CD4-positive, alpha-beta T cell treated with Interleukin-1 beta for 1 hour (primary cell): ENCODE measurements around the gene MIER3.

ENCODE experiments used
- DNase-seq, 2 donors: peaks; one replicate each; pipeline ENCODE4 v3.0.0-alpha.2; 2020 to 2022

Gene MIER3

GRCh38 chr5:56958595-56958994, 6.7 kb upstream of the MIER3 start:
- DNase-seq = no peak

GRCh38 chr5:56954262-56954661, 2.3 kb upstream of the MIER3 start:
- DNase-seq = no peak

- DNase-seq = peak; percentile 4 to 27
Measured at GRCh38 chr5:56951126-56951945, 587 bp downstream of the MIER3 start.

- peak; percentile 42 to 44 for DNase-seq
Measured at GRCh38 chr5:56950626-56951125, 1.2 kb downstream of the MIER3 start.

- no peak for DNase-seq
Measured at GRCh38 chr5:56947052-56947451, 4.9 kb downstream of the MIER3 start.

- no peak for DNase-seq
Measured at GRCh38 chr5:56941981-56942380, 9.9 kb downstream of the MIER3 start.

- DNase-seq = no peak
Measured at GRCh38 chr5:56938858-56939257, 13.1 kb downstream of the MIER3 start.

- no peak for DNase-seq
Measured at GRCh38 chr5:56934325-56934724, 17.6 kb downstream of the MIER3 start.

GRCh38 chr5:56922922-56923321, 29.0 kb downstream of the MIER3 start:
- no peak for DNase-seq

- DNase-seq = no peak
Measured at GRCh38 chr5:56919942-56920662, 31.8 kb downstream of the MIER3 start.

- DNase-seq = no peak
Measured at GRCh38 chr5:56918054-56918453, 33.9 kb downstream of the MIER3 start.

GRCh38 chr5:56917534-56917933, 34.4 kb downstream of the MIER3 start:
- DNase-seq = no peak

- no peak for DNase-seq
Measured at GRCh38 chr5:56914678-56915077, 37.2 kb downstream of the MIER3 start.

GRCh38 chr5:56913766-56914165, 38.2 kb downstream of the MIER3 start:
- DNase-seq = no peak

- DNase-seq = no peak
Measured at GRCh38 chr5:56910210-56910965, 41.5 kb downstream of the MIER3 start.

- DNase-seq = peak; percentile 90 to 94
Measured at GRCh38 chr5:56909294-56910209, 42.4 kb downstream of the MIER3 start, which contains the start of gene SETD9. Gene SETD9, plus strand, starts transcription at chr5:56909596. Its CDS starts 50 bp downstream, at chr5:56909646.

GRCh38 chr5:56908942-56909293, 43.0 kb downstream of the MIER3 start:
- no peak for DNase-seq

GRCh38 chr5:56900858-56901578, 50.9 kb downstream of the MIER3 start:
- peak in 1 of 2 donors; percentile 68 for DNase-seq

GRCh38 chr5:56900395-56900794, 51.5 kb downstream of the MIER3 start:
- DNase-seq = no peak

GRCh38 chr5:56898213-56898612, 53.7 kb downstream of the MIER3 start:
- no peak for DNase-seq

GRCh38 chr5:56896763-56897162, 55.2 kb downstream of the MIER3 start:
- no peak for DNase-seq
